Neuronal stem cell (in vitro differentiated cells): ENCODE results near the gene EMC9.
A peak's percentile ranks its signal among the peaks of the same experiment; 100 is the strongest.

ENCODE experiments used
- DNase-seq: peaks from one replicate; pipeline ENCODE4 v3.0.0-alpha.2; 2013; ENCODE audit warnings: low spot score
- H2AFZ ChIP-seq: one replicate; pipeline ENCODE4 v1.6.1; 2013; ENCODE audit warnings: mild to moderate bottlenecking, low read length, inconsistent platforms
- H2AK5ac ChIP-seq: 2 replicates; pipeline ENCODE4 v1.6.1; 2013; ENCODE audit warnings: low read depth, mild to moderate bottlenecking, inconsistent platforms, low read length, moderate library complexity, mixed read lengths
- H2BK120ac ChIP-seq: 2 replicates; pipeline ENCODE4 v1.6.1; 2013; ENCODE audit warnings: low read depth, mild to moderate bottlenecking, inconsistent platforms, low read length, moderate library complexity, mixed read lengths
- H2BK12ac ChIP-seq: one replicate; pipeline ENCODE4 v1.6.1; 2013; ENCODE audit warnings: low read length, inconsistent platforms
- H2BK15ac ChIP-seq: 2 replicates; pipeline ENCODE4 v1.6.1; 2013; ENCODE audit warnings: mild to moderate bottlenecking, low read length, inconsistent platforms, mixed read lengths
- H2BK5ac ChIP-seq: one replicate; pipeline ENCODE4 v1.6.1; 2013; ENCODE audit warnings: inconsistent platforms, mild to moderate bottlenecking, low read length, moderate library complexity
- H3K14ac ChIP-seq: one replicate; pipeline ENCODE4 v1.6.1; 2013; ENCODE audit warnings: low read length, inconsistent platforms
- H3K18ac ChIP-seq: 2 replicates; pipeline ENCODE4 v1.6.1; 2013; ENCODE audit warnings: low read length, inconsistent platforms
- H3K23ac ChIP-seq: 2 replicates; pipeline ENCODE4 v1.6.1; 2013; ENCODE audit warnings: low read depth, mild to moderate bottlenecking, mixed read lengths, low read length, inconsistent platforms; ENCODE audit not compliant: poor library complexity
- H3K27ac ChIP-seq: replicated peaks from 3 replicates; pipeline ENCODE4 v1.5.1; 2013; ENCODE audit warnings: low read length, inconsistent platforms
- H3K27me3 ChIP-seq, 3 experiments: 2 replicates each; pipeline ENCODE4 v1.6.1; 2013; ENCODE audit warnings: low read length in 3 of 3, mild to moderate bottlenecking in 2 of 3, inconsistent platforms in 1 of 3, low read depth in 1 of 3, mixed read lengths in 1 of 3, moderate library complexity in 1 of 3; ENCODE audit not compliant: control insufficient read depth in 3 of 3, insufficient read depth in 3 of 3
- H3K36me3 ChIP-seq, 2 donors: replicated peaks in 1 of 2; 2 replicates each; pipeline ENCODE4 v1.6.1; 2013; ENCODE audit warnings: low read length in 2 of 2; ENCODE audit not compliant: control insufficient read depth in 2 of 2, insufficient read depth in 2 of 2
- H3K4ac ChIP-seq: 2 replicates; pipeline ENCODE4 v1.6.1; 2013; ENCODE audit warnings: inconsistent platforms, mild to moderate bottlenecking, low read length, moderate library complexity
- H3K4me1 ChIP-seq, 2 donors: 1 replicate in 1 of 2; 2 replicates in 1 of 2; pipeline ENCODE4 v1.6.1; 2013; ENCODE audit warnings: low read length in 2 of 2, low read depth in 1 of 2; ENCODE audit not compliant: control insufficient read depth in 2 of 2, insufficient read depth in 1 of 2
- H3K4me2 ChIP-seq: one replicate; pipeline ENCODE4 v1.6.1; 2013; ENCODE audit warnings: mild to moderate bottlenecking, low read length, inconsistent platforms; ENCODE audit not compliant: insufficient read depth, poor library complexity, severe bottlenecking
- H3K4me3 ChIP-seq, 2 donors: 2 replicates each; pipeline ENCODE4 v1.5.1; 2013; ENCODE audit warnings: low read length in 2 of 2, mild to moderate bottlenecking in 2 of 2, inconsistent platforms in 1 of 2, moderate library complexity in 1 of 2
- H3K79me1 ChIP-seq: one replicate; pipeline ENCODE4 v1.6.1; 2013; ENCODE audit warnings: low read depth, mild to moderate bottlenecking, inconsistent platforms, low read length, moderate library complexity
- H3K9ac ChIP-seq: one replicate; pipeline ENCODE4 v1.6.1; 2013; ENCODE audit warnings: mild to moderate bottlenecking, low read depth, low read length, inconsistent platforms; ENCODE audit not compliant: poor library complexity
- H3K9me3 ChIP-seq, 2 donors: replicated peaks in 1 of 2; 2 replicates each; pipeline versions ENCODE3 to v1.6.1; 2013; ENCODE audit warnings: low read length in 2 of 2, mild to moderate bottlenecking in 2 of 2, inconsistent platforms in 1 of 2, low read depth in 1 of 2, mixed read lengths in 1 of 2, moderate library complexity in 1 of 2; ENCODE audit not compliant: control insufficient read depth in 2 of 2, insufficient read depth in 1 of 2
- H4K8ac ChIP-seq: one replicate; pipeline ENCODE4 v1.6.1; 2013; ENCODE audit warnings: low read depth, mild to moderate bottlenecking, inconsistent platforms, low read length, moderate library complexity
- H4K91ac ChIP-seq: one replicate; pipeline ENCODE4 v1.6.1; 2013; ENCODE audit warnings: low read length, low read depth, mild to moderate bottlenecking, inconsistent platforms; ENCODE audit not compliant: poor library complexity
- WGBS, 2 donors: extraction: QIAGEN DNeasy Blood & Tissue Kit; methylation state at CpG; one replicate each; pipeline ENCODE4 v1.1.7; 2013; ENCODE audit warnings: missing lambda C conversion rate in 2 of 2, mixed read lengths in 1 of 2; ENCODE audit not compliant: insufficient read length in 2 of 2, insufficient replicate concordance in 1 of 2; ENCODE audit errors: extremely low coverage in 2 of 2; 5-methylcytosine and 5-hydroxymethylcytosine counted together

Gene EMC9

DNA sequence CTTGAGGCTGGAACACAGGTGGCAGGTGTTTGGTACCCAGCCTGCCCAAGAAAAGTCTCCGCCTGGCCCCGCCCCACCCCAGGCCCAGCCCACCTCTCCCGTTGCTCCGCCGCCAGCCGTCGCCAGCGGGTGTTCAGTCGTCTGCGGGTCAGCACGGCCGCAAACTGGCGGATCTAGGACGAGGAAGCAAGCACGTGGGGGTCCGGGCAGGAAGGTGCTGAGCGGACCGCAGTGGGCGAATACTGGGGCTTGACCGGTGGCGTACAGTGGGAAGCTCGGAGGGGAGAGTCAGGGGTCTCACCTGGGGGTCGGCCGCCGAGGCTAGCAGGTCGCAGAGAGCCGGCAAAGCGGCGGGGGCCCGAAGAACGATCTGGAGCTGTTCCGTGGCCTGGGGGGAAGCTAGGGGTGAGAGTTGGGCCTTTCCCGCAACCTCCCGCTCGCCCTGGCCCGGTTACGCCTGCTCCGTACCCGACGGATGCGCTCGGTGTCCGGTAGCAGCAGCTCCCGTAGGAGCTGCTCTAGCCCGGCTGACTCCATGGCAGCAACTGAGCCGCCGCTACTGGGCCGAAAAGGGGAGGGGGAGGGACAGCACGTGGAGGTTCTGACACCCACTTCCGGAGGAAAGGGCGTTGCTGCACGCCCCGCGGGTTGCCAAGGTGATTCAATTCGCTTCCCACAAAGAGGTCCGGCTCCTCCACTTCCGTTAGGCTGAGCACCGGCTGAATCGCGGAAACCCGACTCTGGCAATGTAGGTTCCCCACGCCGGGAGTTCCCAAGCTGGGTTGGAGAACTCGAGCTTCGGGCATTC, 47.1 kb upstream of the EMC9 start, which contains the start of gene IPO4:
IPO4 (minus strand) TSS at position 566 of the 808 bp plus-strand sequence; CDS start at position 537, 29 bp downstream.
- peaks cover 49 to 74% of the 10 kb centered on the region in 2 donors for H3K36me3 ChIP-seq
- H3K27ac ChIP-seq = peak within 1 kb of the TSS; percentile 50
- no peak within 1 kb of the TSS for H3K14ac ChIP-seq
- no CpG with 5 or more reads among the region's 65 CpGs for WGBS, 2 donors
- no peak within 1 kb of the TSS for H2BK12ac ChIP-seq
- H3K18ac ChIP-seq = peak within 1 kb of the TSS; percentile 88
- peak; percentile 93 for DNase-seq
- peak within 1 kb of the TSS; percentile 79 to 94 for H3K4me3 ChIP-seq
- peak within 1 kb of the TSS; percentile 86 for H2AFZ ChIP-seq
- H3K9ac ChIP-seq = peak within 1 kb of the TSS; percentile 90
- peak within 1 kb of the TSS; percentile 70 for H3K23ac ChIP-seq
- H2AK5ac ChIP-seq = peak within 1 kb of the TSS; percentile 38
- no peak within 1 kb of the TSS for H3K4ac ChIP-seq
- peaks cover 9% of the 10 kb centered on the region for H3K79me1 ChIP-seq
- H2BK15ac ChIP-seq = no peak within 1 kb of the TSS
- H2BK120ac ChIP-seq = no peak within 1 kb of the TSS
- H3K4me2 ChIP-seq = peak within 1 kb of the TSS; percentile 92
- H4K8ac ChIP-seq = no peak within 1 kb of the TSS
- H2BK5ac ChIP-seq = peak within 1 kb of the TSS; percentile 26
- peaks cover 4 to 7% of the 10 kb centered on the region in 2 donors for H3K4me1 ChIP-seq
- no peak within 1 kb of the TSS for H4K91ac ChIP-seq
- H3K9me3 ChIP-seq = no peaks in the 10 kb centered on the region
- H3K27me3 ChIP-seq = no peaks in the 10 kb centered on the region

DNA sequence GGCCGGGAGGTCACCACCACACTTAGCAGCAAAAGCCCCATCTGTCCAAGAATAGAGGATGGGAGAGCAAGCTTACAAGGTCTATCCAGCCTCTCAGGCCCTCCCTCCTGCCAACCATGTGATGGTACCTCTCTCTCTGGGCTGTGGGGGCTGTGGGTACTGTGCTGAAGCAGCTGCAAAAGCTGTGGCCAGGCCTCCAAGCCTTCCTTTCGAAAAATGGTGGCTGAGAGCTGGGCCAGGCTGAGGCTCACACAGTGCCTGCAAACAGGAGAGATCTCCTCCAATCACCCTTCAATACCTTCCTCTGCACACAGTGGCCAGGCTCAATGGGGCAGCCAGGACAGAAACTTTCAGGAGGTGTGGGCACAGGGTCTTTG, 46.1 kb upstream of the EMC9 start:
- no peak overlapping the region for H3K23ac ChIP-seq

GRCh38 chr14:24186831-24187538, 45.6 kb upstream of the EMC9 start:
- Histone ChIP-seq H3K36me3 (peaks cover 51 to 77% of the 10 kb centered on the region in 2 donors), H3K4me2 (no peak overlapping the region), H3K4me1 (peaks cover 4 to 7% of the 10 kb centered on the region in 2 donors), H3K79me1 (peaks cover 7% of the 10 kb centered on the region), H3K4me3 (peak overlapping the region in 1 of 2 donors; percentile 79), H2AFZ (no peak overlapping the region), H3K9ac (no peak overlapping the region), H3K27ac (no peak overlapping the region), H3K9me3 (no peaks in the 10 kb centered on the region), H2AK5ac (no peak overlapping the region), H2BK15ac (no peak overlapping the region), H4K8ac (no peak overlapping the region), H3K27me3 (no peaks in the 10 kb centered on the region), H2BK120ac (no peak overlapping the region), H3K18ac (no peak overlapping the region), H2BK12ac (no peak overlapping the region), H4K91ac (no peak overlapping the region), H3K23ac (no peak overlapping the region), H2BK5ac (no peak overlapping the region), H3K14ac (no peak overlapping the region), H3K4ac (no peak overlapping the region)
- DNase-seq = no peak
- no CpG with 5 or more reads among the region's 10 CpGs for WGBS, 2 donors

More for the DNA sequence above, 46.1 kb upstream of the EMC9 start:
- H3K27ac ChIP-seq = no peak overlapping the region
- peak overlapping the region; percentile 92 for H3K4me2 ChIP-seq
- H2BK15ac ChIP-seq = no peak overlapping the region
- H3K36me3 ChIP-seq = peaks cover 51 to 77% of the 10 kb centered on the region in 2 donors
- H3K14ac ChIP-seq = no peak overlapping the region
- H2AK5ac ChIP-seq = no peak overlapping the region
- H4K8ac ChIP-seq = no peak overlapping the region
- no peak overlapping the region for H2BK120ac ChIP-seq
- DNase-seq = no peak
- peaks cover 4 to 7% of the 10 kb centered on the region in 2 donors for H3K4me1 ChIP-seq
- H3K9me3 ChIP-seq = no peaks in the 10 kb centered on the region
- no peak overlapping the region for H4K91ac ChIP-seq
- no peak overlapping the region for H3K4ac ChIP-seq
- no CpG with 5 or more reads among the region's 2 CpGs for WGBS, 2 donors
- H3K18ac ChIP-seq = no peak overlapping the region
- H2BK12ac ChIP-seq = no peak overlapping the region
- H3K9ac ChIP-seq = no peak overlapping the region
- H3K79me1 ChIP-seq = peaks cover 7% of the 10 kb centered on the region
- H2BK5ac ChIP-seq = no peak overlapping the region
- no peaks in the 10 kb centered on the region for H3K27me3 ChIP-seq
- no peak overlapping the region for H2AFZ ChIP-seq
- peak overlapping the region; percentile 33 to 79 for H3K4me3 ChIP-seq

GRCh38 chr14:24185741-24186140, 44.4 kb upstream of the EMC9 start:
- H4K8ac ChIP-seq = no peak overlapping the region
- no peaks in the 10 kb centered on the region for H3K27me3 ChIP-seq
- peak overlapping the region; percentile 44 for H3K23ac ChIP-seq
- no peak overlapping the region for H2BK15ac ChIP-seq
- no peak overlapping the region for H3K9ac ChIP-seq
- no peak for DNase-seq
- H3K4me3 ChIP-seq = peak overlapping the region in 1 of 2 donors; percentile 24
- no peak overlapping the region for H2BK5ac ChIP-seq
- H3K4me2 ChIP-seq = no peak overlapping the region
- peaks cover 58 to 80% of the 10 kb centered on the region in 2 donors for H3K36me3 ChIP-seq
- no peak overlapping the region for H3K18ac ChIP-seq
- no peak overlapping the region for H4K91ac ChIP-seq
- H2AFZ ChIP-seq = no peak overlapping the region
- no peak overlapping the region for H2BK12ac ChIP-seq
- no CpG with 5 or more reads among the region's 11 CpGs for WGBS, 2 donors
- peaks cover 7% of the 10 kb centered on the region for H3K79me1 ChIP-seq
- no peaks in the 10 kb centered on the region for H3K9me3 ChIP-seq
- no peak overlapping the region for H3K14ac ChIP-seq
- H3K4me1 ChIP-seq = peaks cover 4 to 7% of the 10 kb centered on the region in 2 donors
- no peak overlapping the region for H3K4ac ChIP-seq
- H2AK5ac ChIP-seq = no peak overlapping the region
- H2BK120ac ChIP-seq = no peak overlapping the region
- H3K27ac ChIP-seq = no peak overlapping the region
